Neural cell (in vitro differentiated cells): ENCODE data around the gene C2CD2. TPM values are rescaled to one million over a fixed set of nuclear protein-coding genes. Genes with fewer than 3 reads are reported as not detected.

ENCODE experiments used
- H2AFZ ChIP-seq: fragments of 200-600, 300-800 bp; sonication (generic), shearing (Covaris generic); 2 replicates; pipeline ENCODE4 v1.6.0; 2014; ENCODE audit warnings: low read depth, mild to moderate bottlenecking, antibody characterized with exemption, low read length, moderate library complexity
- H3F3A ChIP-seq: fragments of 200-600 bp; shearing (Covaris generic); 2 replicates; pipeline ENCODE4 v1.6.1; 2016; ENCODE audit warnings: mild to moderate bottlenecking, moderate library complexity, mixed read lengths, antibody characterized with exemption, low read length; ENCODE audit not compliant: insufficient read depth, poor library complexity, severe bottlenecking
- H3K27ac ChIP-seq: fragments of 200-600, 300-800 bp; sonication (generic), shearing (Covaris generic); 2 replicates; pipeline ENCODE4 v1.5.1; 2014; ENCODE audit warnings: mild to moderate bottlenecking, low read length, moderate library complexity
- H3K27me3 ChIP-seq: fragments of 300-800, 200-600 bp; sonication (generic), shearing (Covaris generic); 2 replicates; pipeline ENCODE4 v1.6.0; 2014; ENCODE audit warnings: mild to moderate bottlenecking, low read depth, low read length, moderate library complexity; ENCODE audit not compliant: insufficient read depth
- H3K36me3 ChIP-seq: fragments of 300-800, 200-600 bp; sonication (generic), shearing (Covaris generic); 2 replicates; pipeline ENCODE4 v1.5.1; 2014; ENCODE audit warnings: mild to moderate bottlenecking, antibody characterized with exemption, low read length, moderate library complexity; ENCODE audit not compliant: insufficient read depth
- H3K4me2 ChIP-seq: fragments of 300-800, 200-600 bp; sonication (generic), shearing (Covaris generic); 2 replicates; pipeline ENCODE4 v1.6.0; 2014; ENCODE audit warnings: mild to moderate bottlenecking, low read length
- H3K4me3 ChIP-seq: fragments of 300-800, 200-600 bp; sonication (generic), shearing (Covaris generic); 2 replicates; pipeline ENCODE4 v1.5.1; 2014; ENCODE audit warnings: mild to moderate bottlenecking, low read length, moderate library complexity
- H3K79me2 ChIP-seq: fragments of 200-600 bp; shearing (Covaris generic); replicated peaks from 2 replicates; pipeline ENCODE4 v1.6.0; 2014; ENCODE audit warnings: mild to moderate bottlenecking, low read length, moderate library complexity; ENCODE audit not compliant: insufficient read depth
- H3K9ac ChIP-seq: fragments of 300-800, 200-600 bp; sonication (generic), shearing (Covaris generic); 2 replicates; pipeline ENCODE4 v1.6.1; 2016; ENCODE audit warnings: mild to moderate bottlenecking, low read length, mixed read lengths
- H3K9me2 ChIP-seq: fragments of 200-600 bp; shearing (Covaris generic); 2 replicates; pipeline ENCODE4 v1.6.1; 2016; ENCODE audit warnings: mild to moderate bottlenecking, low read length, mixed read lengths; ENCODE audit not compliant: insufficient read depth
- H3K9me3 ChIP-seq: fragments of 200-600, 300-800 bp; sonication (generic), shearing (Covaris generic); 2 replicates; pipeline ENCODE4 v1.6.1; 2016; ENCODE audit warnings: mild to moderate bottlenecking, mixed run types, low read length, moderate library complexity, mixed read lengths
- H4K20me1 ChIP-seq: fragments of 200-600 bp; shearing (Covaris generic); 2 replicates; pipeline ENCODE4 v1.6.1; 2016; ENCODE audit warnings: mild to moderate bottlenecking, mixed run types; ENCODE audit not compliant: insufficient read depth
- EP300 ChIP-seq: fragments of 450-650 bp; conservative IDR thresholded peaks from 2 replicates; pipeline ENCODE4 v1.6.1; 2014; ENCODE audit warnings: antibody characterized with exemption, mild to moderate bottlenecking, moderate library complexity; ENCODE audit not compliant: poor library complexity, severe bottlenecking
- EZH2 ChIP-seq: fragments of 200-600, 300-800 bp; shearing (Covaris generic), sonication (generic); IDR thresholded peaks from 2 replicates; pipeline ENCODE4 v1.6.1; 2014; ENCODE audit warnings: antibody characterized with exemption, low read length, borderline replicate concordance, mild to moderate bottlenecking; ENCODE audit not compliant: insufficient read depth, poor library complexity, severe bottlenecking
- MXI1 ChIP-seq: fragments of 450-650 bp; conservative IDR thresholded peaks from 2 replicates; pipeline ENCODE4 v1.6.1; 2014; ENCODE audit warnings: antibody characterized with exemption, mild to moderate bottlenecking; ENCODE audit not compliant: poor library complexity, severe bottlenecking
- POLR2AphosphoS5 ChIP-seq: IDR thresholded peaks from 2 replicates; pipeline ENCODE4 v1.6.1; 2012
- RAD21 ChIP-seq: fragments of 450-650 bp; conservative IDR thresholded peaks from 2 replicates; pipeline ENCODE4 v1.6.1; 2014; ENCODE audit warnings: antibody characterized with exemption, mild to moderate bottlenecking, moderate library complexity
- SMC3 ChIP-seq: fragments of 450-650 bp; conservative IDR thresholded peaks from 2 replicates; pipeline ENCODE4 v1.6.1; 2014; ENCODE audit warnings: antibody characterized with exemption, mild to moderate bottlenecking, moderate library complexity; ENCODE audit not compliant: poor library complexity
- TAF1 ChIP-seq: IDR thresholded peaks from 2 replicates; pipeline ENCODE4 v1.6.1; 2012; ENCODE audit warnings: low read depth
- polyA plus RNA-seq: library from polyadenylated mRNA; depleted of rRNA; stranded (reverse); fragments of >200 nt; gene quantifications from 2 replicates; pipeline ENCODE4 v1.2.3, GENCODE V29; 2014
- TF ChIP-seq, protein P1 (sequence below): IDR thresholded peaks from 2 replicates; pipeline ENCODE4 v1.6.1; 2012; ENCODE audit warnings: borderline replicate concordance
- TF ChIP-seq, protein P2 (sequence below): fragments of 450-650 bp; IDR thresholded peaks from 2 replicates; pipeline ENCODE4 v1.5.1; 2014; ENCODE audit warnings: antibody characterized with exemption, mild to moderate bottlenecking, moderate library complexity; ENCODE audit not compliant: poor library complexity, severe bottlenecking

C2CD2 gene
- polyA plus RNA-seq, 1 donor from 2014 or later = 0.88 TPM

DNA sequence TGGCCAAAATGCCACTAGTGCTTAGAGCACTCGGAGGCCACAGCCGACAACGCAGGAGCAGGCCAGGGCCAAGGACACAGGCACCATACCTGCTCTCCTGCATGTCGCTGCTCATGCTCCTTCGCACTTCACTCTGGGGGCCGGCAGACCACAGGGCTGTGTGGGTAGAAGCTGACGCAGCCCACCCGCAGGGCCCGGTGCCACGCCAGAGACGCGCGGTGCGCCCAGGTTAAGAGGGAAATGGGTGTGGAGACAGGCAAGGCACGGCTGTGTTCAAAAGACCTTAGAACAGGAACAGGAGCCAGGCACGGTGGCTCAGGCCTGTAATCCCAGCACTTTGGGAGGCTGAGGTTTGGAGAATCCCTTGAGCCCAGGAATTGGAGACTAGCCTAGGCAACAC, 61.1 kb downstream of the C2CD2 start:
- H3F3A ChIP-seq = no peaks in the 10 kb centered on the region
- H3K27ac ChIP-seq = no peak overlapping the region
- H4K20me1 ChIP-seq = no peaks in the 10 kb centered on the region

DNA sequence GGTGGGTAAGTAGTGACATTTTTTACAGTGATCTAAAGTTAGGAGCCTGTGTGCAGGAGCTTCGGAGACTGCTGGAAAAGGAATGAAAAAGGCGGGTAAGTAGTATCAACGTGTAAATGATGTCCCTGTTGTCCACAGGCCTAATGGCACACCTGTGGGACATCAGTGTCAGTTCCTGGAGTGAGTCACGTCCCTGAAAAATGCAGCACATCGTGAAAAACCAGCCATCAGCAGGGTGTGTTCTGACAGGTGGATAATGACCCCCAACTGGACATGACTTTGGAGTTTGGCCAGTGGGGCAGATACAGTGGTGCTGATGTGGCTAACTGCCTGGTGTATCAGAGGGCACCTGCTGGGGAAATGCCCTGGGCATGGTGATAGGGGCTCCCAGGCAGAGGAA, 62.7 kb downstream of the C2CD2 start:
- Histone ChIP-seq H3K4me3 (no peak overlapping the region), H2AFZ (no peak overlapping the region), H3K27ac (peak overlapping the region; percentile 33), H4K20me1 (no peaks in the 10 kb centered on the region), H3K9me3 (no peaks in the 10 kb centered on the region), H3K27me3 (no peaks in the 10 kb centered on the region), H3K79me2 (no peaks in the 10 kb centered on the region), H3K9me2 (no peaks in the 10 kb centered on the region), H3K9ac (no peak overlapping the region), H3F3A (no peaks in the 10 kb centered on the region), H3K4me2 (no peak overlapping the region), H3K36me3 (no peaks in the 10 kb centered on the region)
- TF ChIP-seq, protein P1, sequence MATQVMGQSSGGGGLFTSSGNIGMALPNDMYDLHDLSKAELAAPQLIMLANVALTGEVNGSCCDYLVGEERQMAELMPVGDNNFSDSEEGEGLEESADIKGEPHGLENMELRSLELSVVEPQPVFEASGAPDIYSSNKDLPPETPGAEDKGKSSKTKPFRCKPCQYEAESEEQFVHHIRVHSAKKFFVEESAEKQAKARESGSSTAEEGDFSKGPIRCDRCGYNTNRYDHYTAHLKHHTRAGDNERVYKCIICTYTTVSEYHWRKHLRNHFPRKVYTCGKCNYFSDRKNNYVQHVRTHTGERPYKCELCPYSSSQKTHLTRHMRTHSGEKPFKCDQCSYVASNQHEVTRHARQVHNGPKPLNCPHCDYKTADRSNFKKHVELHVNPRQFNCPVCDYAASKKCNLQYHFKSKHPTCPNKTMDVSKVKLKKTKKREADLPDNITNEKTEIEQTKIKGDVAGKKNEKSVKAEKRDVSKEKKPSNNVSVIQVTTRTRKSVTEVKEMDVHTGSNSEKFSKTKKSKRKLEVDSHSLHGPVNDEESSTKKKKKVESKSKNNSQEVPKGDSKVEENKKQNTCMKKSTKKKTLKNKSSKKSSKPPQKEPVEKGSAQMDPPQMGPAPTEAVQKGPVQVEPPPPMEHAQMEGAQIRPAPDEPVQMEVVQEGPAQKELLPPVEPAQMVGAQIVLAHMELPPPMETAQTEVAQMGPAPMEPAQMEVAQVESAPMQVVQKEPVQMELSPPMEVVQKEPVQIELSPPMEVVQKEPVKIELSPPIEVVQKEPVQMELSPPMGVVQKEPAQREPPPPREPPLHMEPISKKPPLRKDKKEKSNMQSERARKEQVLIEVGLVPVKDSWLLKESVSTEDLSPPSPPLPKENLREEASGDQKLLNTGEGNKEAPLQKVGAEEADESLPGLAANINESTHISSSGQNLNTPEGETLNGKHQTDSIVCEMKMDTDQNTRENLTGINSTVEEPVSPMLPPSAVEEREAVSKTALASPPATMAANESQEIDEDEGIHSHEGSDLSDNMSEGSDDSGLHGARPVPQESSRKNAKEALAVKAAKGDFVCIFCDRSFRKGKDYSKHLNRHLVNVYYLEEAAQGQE = no peak
- TF ChIP-seq TAF1 (no peak), POLR2AphosphoS5 (no peak), EP300 (no peak), MXI1 (no peak), EZH2 (no peak), RAD21 (no peak)
- TF ChIP-seq, protein P2, sequence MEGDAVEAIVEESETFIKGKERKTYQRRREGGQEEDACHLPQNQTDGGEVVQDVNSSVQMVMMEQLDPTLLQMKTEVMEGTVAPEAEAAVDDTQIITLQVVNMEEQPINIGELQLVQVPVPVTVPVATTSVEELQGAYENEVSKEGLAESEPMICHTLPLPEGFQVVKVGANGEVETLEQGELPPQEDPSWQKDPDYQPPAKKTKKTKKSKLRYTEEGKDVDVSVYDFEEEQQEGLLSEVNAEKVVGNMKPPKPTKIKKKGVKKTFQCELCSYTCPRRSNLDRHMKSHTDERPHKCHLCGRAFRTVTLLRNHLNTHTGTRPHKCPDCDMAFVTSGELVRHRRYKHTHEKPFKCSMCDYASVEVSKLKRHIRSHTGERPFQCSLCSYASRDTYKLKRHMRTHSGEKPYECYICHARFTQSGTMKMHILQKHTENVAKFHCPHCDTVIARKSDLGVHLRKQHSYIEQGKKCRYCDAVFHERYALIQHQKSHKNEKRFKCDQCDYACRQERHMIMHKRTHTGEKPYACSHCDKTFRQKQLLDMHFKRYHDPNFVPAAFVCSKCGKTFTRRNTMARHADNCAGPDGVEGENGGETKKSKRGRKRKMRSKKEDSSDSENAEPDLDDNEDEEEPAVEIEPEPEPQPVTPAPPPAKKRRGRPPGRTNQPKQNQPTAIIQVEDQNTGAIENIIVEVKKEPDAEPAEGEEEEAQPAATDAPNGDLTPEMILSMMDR = no peak

More for the DNA sequence above, 61.1 kb downstream of the C2CD2 start:
- no peaks in the 10 kb centered on the region for H3K9me2 ChIP-seq
- no peaks in the 10 kb centered on the region for H3K79me2 ChIP-seq
- no peak overlapping the region for H3K4me3 ChIP-seq
- no peak overlapping the region for H3K4me2 ChIP-seq
- no peaks in the 10 kb centered on the region for H3K27me3 ChIP-seq
- no peak overlapping the region for H2AFZ ChIP-seq
- H3K9ac ChIP-seq = no peak overlapping the region
- H3K9me3 ChIP-seq = no peaks in the 10 kb centered on the region
- H3K36me3 ChIP-seq = no peaks in the 10 kb centered on the region
- TF ChIP-seq, protein P2 = no peak
- no peak for TF ChIP-seq EP300
- TF ChIP-seq EZH2 = no peak
- TF ChIP-seq, protein P1 = no peak
- no peak for TF ChIP-seq TAF1
- TF ChIP-seq SMC3 = no peak
- no peak for TF ChIP-seq MXI1
- no peak for TF ChIP-seq POLR2AphosphoS5
- no peak for TF ChIP-seq RAD21
